Thyroid gland (tissue), 4 donors: ENCODE data around the gene ITGA8.

Source experiments
- POLR2A ChIP-seq, 2 donors: fragments of 450-650 bp; IDR thresholded peaks; one replicate each; pipeline ENCODE4 v1.6.1; 2017; ENCODE audit warnings: antibody characterized with exemption in 2 of 2, mild to moderate bottlenecking in 2 of 2, moderate library complexity in 1 of 2
- TF ChIP-seq, protein P1 (sequence below), 6 experiments: fragments of 200-600 bp in 3 of 6; fragments of 450-650 bp in 3 of 6; sonication (generic) in 3 of 6; IDR thresholded peaks; one replicate each; pipeline ENCODE4 v1.5.1; 2016 to 2019; ENCODE audit warnings: antibody characterized with exemption in 6 of 6, mild to moderate bottlenecking in 2 of 6, inconsistent platforms in 1 of 6, moderate library complexity in 1 of 6

DNA sequence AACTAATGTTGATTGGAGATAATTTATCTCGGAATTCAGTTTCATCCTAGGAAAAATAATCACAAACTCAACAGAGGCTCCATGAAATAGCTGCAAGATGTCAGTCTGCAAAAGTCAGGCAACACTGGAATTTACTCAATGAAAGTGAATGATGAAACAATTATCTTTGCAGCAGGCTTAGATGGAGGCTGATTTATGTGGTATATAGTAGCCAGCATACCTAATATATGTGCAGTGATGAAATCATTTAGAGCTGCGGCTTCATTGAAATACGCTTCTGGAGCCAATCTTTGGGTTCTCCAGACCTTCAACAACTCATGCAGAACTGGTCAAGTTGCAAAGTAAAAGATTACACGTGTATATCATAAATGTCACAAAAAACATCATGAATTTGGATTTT lies 113.3 kb downstream of the ITGA8 start:
- TF ChIP-seq, protein P1, sequence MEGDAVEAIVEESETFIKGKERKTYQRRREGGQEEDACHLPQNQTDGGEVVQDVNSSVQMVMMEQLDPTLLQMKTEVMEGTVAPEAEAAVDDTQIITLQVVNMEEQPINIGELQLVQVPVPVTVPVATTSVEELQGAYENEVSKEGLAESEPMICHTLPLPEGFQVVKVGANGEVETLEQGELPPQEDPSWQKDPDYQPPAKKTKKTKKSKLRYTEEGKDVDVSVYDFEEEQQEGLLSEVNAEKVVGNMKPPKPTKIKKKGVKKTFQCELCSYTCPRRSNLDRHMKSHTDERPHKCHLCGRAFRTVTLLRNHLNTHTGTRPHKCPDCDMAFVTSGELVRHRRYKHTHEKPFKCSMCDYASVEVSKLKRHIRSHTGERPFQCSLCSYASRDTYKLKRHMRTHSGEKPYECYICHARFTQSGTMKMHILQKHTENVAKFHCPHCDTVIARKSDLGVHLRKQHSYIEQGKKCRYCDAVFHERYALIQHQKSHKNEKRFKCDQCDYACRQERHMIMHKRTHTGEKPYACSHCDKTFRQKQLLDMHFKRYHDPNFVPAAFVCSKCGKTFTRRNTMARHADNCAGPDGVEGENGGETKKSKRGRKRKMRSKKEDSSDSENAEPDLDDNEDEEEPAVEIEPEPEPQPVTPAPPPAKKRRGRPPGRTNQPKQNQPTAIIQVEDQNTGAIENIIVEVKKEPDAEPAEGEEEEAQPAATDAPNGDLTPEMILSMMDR (IDR thresholded peaks at IDR 0.05) = no peak
- no peak for TF ChIP-seq POLR2A (IDR thresholded peaks at IDR 0.05)
